SU-DHL-6 (cell line): ENCODE measurements around the gene AGPAT4.

Experiments used
- CTCF ChIP-seq: fragments of 200-600 bp; sonication (generic); IDR thresholded peaks from one replicate; pipeline ENCODE4 v1.5.1; 2017; ENCODE audit warnings: antibody characterized with exemption, mild to moderate bottlenecking, low read length, moderate library complexity; ENCODE audit not compliant: insufficient read depth, poor library complexity, severe bottlenecking
- EZH2phosphoT487 ChIP-seq: fragments of 200-600 bp; sonication (generic), shearing (Covaris generic); conservative IDR thresholded peaks from 2 replicates; pipeline ENCODE4 v1.6.1; 2018; ENCODE audit warnings: mild to moderate bottlenecking, antibody characterized with exemption, low read length, moderate library complexity, mixed read lengths

GRCh38 chr6:161290751-161291150, 16.9 kb upstream of the AGPAT4 start:
- TF ChIP-seq CTCF (no peak), EZH2phosphoT487 (no peak)
